HG03521 (cell line): ENCODE results near the gene ATXN7L2.
"Not testable (repeated sequence)": the region's sequence is repeated elsewhere in the genome, so short reads cannot be mapped to it uniquely, and the experiment has no call there.

Experiments
- ATAC-seq: cut with Tn5 transposase; IDR thresholded peaks from one replicate; pipeline ENCODE4 v1.9.1; 2021; ENCODE audit warnings: mild to moderate bottlenecking, moderate library complexity; ENCODE audit not compliant: unreplicated experiment

Gene ATXN7L2

GRCh38 chr1:109483672-109484518, at the start of gene ATXN7L2:
Gene ATXN7L2, plus strand, starts transcription at chr1:109483905. Its CDS starts 49 bp downstream, at chr1:109483954.
- ATAC-seq: peak; percentile 78

DNA sequence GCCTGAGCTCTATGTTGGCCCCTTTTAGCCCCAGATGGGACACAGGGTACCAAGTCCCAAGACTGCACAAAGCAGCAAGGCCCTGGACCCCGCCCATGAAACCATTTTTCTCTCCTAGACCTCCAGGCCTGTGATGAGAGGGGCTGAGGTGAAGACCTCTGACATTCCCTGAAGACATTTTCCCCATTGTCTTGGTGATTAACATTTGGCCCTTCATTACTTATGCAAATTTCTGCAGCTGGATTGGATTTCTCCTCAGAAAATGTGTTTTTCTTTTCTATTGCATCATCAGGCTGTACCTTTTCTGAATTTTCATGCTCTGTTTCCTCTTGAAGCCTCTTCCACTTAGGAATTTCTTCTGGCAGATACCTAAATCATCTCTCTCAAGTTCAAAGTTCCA, 49.2 kb upstream of the ATXN7L2 start:
- ATAC-seq: no peak

DNA sequence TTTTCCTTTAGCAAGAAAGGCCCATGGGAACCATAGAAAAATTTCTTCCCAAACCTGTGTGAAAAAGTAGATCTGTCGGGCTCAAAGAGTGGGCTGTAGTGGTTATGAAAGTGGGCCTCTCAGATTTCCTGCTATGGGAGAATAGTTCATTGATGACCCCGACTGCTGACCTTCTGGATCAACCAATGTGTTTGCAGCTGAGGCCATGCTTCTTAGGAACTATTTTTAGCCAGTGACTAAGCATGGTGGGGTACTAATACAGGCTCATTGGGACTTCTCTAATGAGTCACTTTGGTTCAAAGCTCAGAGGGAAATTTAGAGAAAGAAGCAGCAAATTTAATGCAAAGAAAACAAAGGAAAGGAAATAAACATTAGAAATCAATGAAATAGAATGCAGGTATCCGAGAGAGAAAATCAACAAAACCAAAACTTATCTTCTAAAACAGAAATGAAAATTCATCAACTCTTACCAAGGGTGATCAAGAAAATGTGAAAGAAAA, 44.9 kb upstream of the ATXN7L2 start:
- no peak for ATAC-seq

- ATAC-seq: no peak
These were observed 42.6 kb upstream of the ATXN7L2 start for GRCh38 chr1:109441069-109441468.

DNA sequence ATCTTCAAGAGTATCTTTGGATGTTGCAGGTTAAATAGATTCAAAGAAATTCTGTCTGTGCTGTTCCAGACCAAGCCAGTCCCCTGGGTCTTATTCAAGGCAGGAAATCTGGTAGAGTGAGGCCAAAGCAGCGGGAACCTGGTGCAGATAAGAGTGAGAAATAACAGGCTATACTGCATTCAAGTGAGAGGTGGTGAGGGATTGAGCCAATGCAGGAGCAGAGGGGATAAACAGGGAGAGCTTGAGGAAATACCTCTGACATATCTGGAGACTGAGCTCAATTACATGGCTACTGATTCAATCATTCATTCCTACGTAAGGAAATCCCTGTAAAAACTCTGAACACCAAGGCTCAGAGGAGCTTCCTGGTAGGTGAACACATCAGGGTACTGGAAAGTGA, 40.2 kb upstream of the ATXN7L2 start:
- no peak for ATAC-seq

GRCh38 chr1:109444346-109444745, 39.4 kb upstream of the ATXN7L2 start:
- no peak for ATAC-seq

- ATAC-seq: not testable (repeated sequence)
These were observed 37.6 kb upstream of the ATXN7L2 start for GRCh38 chr1:109445949-109446695.

DNA sequence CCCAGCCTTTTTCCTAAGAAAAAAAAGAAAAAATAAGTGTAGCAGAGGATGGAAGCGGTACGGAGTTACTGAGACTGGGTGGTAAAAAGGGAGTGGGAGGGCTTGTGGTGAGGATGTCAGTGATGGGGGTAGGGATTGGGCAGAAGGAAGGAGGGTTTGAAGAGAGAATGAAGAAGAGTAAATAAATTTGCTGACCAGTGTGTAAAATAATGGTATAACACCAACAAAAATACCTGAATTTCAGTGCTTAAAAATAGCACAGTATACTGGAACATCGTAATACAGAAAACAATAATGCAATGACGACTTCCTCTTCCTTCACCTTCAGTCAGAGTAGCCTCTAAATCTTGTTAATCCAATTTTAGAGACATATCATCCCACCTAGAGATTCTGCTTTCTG, 36.2 kb upstream of the ATXN7L2 start:
- no peak for ATAC-seq

DNA sequence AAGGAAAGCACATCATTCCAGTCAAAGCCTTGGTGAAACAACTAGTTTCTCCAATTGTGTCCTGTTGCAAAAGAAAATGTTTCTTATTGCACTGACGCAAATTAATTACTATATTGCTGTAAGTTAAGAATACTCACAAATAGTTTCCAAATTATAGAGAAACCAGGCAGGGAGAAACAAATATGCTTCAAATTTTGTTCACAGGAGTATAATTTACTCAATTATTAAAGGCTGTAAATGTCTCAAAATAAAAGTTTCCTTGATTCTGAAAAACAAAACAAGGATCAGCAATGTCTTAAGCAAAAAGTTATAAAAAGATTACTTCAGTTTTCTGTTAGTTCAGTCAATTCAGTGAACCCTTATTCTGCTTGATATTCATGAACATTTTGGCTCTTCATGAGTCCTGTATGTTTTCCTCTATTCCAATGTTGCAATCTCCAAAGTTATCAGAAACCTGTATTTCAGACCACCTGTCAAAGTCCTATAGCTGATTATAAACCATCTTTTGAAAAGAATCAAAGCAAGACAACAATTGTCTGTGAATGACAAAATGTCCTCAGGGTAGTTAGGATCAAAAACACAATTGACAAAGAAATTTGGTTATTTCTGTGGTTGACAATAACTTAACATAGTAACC, 29.1 kb upstream of the ATXN7L2 start:
- ATAC-seq: no peak

DNA sequence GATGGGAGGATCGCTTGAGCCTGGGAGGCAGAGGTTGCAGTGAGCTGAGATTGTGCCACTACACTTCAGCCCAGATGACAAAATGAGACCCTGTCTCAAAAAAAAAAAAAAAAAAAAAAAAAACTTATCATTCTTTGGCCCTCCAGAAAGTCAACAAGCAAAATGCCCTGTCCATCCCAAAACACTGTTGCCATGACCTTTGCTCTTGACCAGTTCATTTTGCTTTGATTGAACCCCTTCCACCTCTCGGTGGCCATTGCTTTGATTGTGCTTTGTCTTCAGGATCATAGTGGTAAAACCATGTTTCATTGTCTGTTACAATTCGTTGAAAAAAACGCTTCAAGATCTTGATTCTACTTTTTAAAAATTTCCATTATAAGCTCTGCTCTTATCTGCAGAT, 25.9 kb upstream of the ATXN7L2 start:
- no peak for ATAC-seq

DNA sequence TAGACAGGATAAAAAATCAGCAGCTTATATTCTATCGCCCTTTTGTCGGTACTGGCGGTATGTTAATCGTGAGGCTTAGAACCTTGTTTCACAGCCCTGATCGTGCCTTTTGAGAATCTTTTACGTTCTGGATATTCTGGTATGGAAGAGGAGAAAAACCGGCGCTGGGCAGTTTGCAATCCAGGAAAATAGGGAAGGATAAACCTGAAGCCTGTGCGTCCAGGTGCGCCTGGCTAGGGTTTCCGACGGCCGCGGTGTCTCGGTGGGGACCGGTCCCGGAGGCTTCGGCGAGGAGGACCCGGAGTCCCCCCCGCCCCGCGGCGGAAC, 17.6 kb upstream of the ATXN7L2 start:
- no peak for ATAC-seq

- no peak for ATAC-seq
These were observed 17.0 kb upstream of the ATXN7L2 start, which contains the start of gene SYPL2 for GRCh38 chr1:109466452-109467300. Gene SYPL2, plus strand, starts transcription at chr1:109466546. Its CDS starts 298 bp downstream, at chr1:109466844.

DNA sequence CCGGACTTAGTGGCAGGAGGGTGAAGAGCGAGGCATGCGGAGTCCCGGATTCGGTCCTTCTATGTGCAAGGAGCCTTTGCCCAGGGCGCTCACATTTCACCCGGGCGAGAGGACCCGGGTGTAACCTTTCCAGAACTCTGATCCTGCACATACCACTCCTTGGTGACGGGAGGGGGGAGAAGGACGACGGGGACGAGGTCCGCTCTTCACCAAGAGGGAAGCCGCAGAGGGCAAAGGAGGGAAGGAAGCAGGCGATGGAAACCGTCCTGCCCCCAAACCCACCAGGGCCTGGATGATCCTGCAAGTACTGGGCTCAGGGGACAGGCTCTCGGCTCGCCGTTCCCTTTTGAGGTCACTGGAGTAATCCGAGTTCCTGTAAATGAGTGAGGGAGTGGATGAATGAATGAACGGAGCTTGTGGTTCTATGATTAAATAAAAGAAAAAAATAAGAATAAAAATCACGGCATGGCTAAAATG, 16.4 kb upstream of the ATXN7L2 start:
- no peak for ATAC-seq

GRCh38 chr1:109468061-109468460, 15.6 kb upstream of the ATXN7L2 start:
- ATAC-seq: no peak

GRCh38 chr1:109468903-109469302, 14.8 kb upstream of the ATXN7L2 start:
- ATAC-seq: no peak

GRCh38 chr1:109470245-109470644, 13.5 kb upstream of the ATXN7L2 start:
- no peak for ATAC-seq

GRCh38 chr1:109472779-109473178, 10.9 kb upstream of the ATXN7L2 start:
- no peak for ATAC-seq

- not testable (repeated sequence) for ATAC-seq
These were observed 10.2 kb upstream of the ATXN7L2 start for GRCh38 chr1:109473284-109474057.

- no peak for ATAC-seq
These were observed 9.0 kb upstream of the ATXN7L2 start for GRCh38 chr1:109474697-109475096.

DNA sequence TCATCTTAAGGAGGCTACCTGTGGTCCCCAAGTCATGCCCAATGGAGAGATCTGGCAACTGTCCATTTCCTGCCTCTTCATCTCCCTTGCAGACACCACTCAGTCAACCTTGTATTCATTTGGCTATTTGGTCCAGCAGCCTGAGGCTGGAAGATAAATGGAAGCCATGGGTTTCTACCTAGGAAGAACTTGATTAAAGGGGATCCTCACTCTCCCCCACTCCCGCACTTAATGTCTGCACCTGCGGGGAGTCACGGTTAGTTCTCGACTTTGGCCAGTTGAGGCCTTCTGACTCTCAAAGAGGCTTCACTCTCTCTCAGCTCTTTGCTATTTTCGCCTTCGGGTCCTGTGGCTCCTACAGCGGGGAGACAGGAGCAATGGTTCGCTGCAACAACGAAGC, 8.4 kb upstream of the ATXN7L2 start:
- no peak for ATAC-seq
